Measurements from ENCODE around the gene PLEK. TPM values are rescaled to one million over a fixed set of nuclear protein-coding genes. Genes with fewer than 3 reads are reported as not detected.

The PLEK gene
- total RNA-seq, 4 donors from 2014 or later, result 0.34 to 8.2 (median 3.4) TPM

DNA sequence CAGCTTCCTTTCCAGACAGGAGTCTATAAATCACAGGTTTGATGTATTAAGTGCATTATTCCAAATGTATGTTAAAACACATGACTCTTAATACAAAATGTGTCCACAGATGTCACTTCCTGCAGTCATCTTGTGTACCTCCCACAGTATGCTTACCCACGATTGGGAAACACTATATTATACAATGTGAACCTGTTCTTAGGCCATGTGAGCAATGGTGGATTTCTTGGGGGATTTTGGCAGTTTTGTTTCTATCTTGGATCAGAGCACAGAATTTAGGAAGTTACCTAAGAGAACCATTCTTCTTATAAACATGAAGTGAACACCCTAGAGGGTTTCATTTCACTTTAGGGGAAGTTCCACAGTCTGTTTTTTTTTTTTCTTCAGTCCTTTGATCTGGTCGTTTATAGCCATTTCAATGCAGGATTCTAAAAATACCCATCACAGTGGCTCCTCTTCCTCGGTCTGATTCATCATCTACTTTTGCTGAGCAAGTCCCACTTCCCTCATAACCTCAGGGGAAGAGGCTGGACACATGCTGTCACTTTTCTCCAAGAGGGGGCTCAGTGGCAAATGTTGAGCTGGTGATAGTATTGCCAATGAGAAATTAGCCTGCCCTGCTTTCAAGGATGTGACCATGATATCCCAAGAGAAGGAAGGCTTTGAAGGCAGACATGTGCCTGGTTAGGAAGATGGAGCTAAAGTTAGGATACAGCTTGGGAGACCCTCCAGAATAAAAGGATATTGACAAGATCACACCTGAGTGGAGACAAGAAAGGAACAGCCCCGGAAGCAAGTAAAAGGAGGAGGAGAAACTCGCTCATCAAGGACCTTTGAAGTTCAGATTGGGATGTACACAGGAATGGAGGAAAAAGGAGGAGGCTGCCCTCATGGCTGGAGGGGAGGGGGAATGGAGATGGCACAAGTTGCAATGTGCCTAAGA, 22.6 kb downstream of the PLEK start:
- TF ChIP-seq POLR2A (IDR thresholded peaks at IDR 0.05), result no peak
- TF ChIP-seq, protein P1, sequence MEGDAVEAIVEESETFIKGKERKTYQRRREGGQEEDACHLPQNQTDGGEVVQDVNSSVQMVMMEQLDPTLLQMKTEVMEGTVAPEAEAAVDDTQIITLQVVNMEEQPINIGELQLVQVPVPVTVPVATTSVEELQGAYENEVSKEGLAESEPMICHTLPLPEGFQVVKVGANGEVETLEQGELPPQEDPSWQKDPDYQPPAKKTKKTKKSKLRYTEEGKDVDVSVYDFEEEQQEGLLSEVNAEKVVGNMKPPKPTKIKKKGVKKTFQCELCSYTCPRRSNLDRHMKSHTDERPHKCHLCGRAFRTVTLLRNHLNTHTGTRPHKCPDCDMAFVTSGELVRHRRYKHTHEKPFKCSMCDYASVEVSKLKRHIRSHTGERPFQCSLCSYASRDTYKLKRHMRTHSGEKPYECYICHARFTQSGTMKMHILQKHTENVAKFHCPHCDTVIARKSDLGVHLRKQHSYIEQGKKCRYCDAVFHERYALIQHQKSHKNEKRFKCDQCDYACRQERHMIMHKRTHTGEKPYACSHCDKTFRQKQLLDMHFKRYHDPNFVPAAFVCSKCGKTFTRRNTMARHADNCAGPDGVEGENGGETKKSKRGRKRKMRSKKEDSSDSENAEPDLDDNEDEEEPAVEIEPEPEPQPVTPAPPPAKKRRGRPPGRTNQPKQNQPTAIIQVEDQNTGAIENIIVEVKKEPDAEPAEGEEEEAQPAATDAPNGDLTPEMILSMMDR (IDR thresholded peaks at IDR 0.05), result no peak
- Histone ChIP-seq H3K36me3 (no peaks in the 10 kb centered on the region), H3K27ac (peak overlapping the region in 1 of 4 donors; percentile 3), H3K4me1 (peaks cover 4 to 45% (median 15%) of the 10 kb centered on the region in 3 donors), H3K27me3 (no peaks in the 10 kb centered on the region), H3K4me3 (no peak overlapping the region), H3K9me3 (no peaks in the 10 kb centered on the region)
- intact Hi-C loops (cut with DNase I), result no loop called here
- no peak for DNase-seq
- 41 to 44% methylated on average over 5 of the region's 5 CpGs for WGBS, 2 donors

DNA sequence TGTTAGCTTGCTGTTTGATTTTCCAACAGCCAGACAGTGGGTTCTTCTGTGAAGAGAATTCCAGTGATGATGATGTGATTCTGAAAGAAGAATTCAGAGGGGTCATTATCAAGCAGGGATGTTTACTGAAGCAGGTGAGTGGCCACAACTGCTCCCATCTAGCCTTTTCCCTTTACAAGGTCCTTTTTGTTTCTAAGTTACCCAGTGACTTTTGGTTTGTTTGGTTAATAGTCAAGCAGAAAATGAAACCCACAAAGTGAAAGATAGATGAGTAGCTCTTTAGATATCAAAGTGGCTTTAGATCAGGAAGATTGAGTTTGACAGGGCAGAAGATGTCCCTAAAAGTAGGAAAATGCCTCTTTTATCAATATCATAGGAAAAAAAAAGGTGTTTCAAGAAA, 23.3 kb downstream of the PLEK start:
- no peaks in the 10 kb centered on the region for H3K27me3 ChIP-seq
- DNase-seq, result no peak
- H3K9me3 ChIP-seq, result no peaks in the 10 kb centered on the region
- no peaks in the 10 kb centered on the region for H3K36me3 ChIP-seq
- TF ChIP-seq, protein P1 (IDR thresholded peaks at IDR 0.05), result no peak
- no peak for TF ChIP-seq POLR2A (IDR thresholded peaks at IDR 0.05)
- no peak overlapping the region for H3K27ac ChIP-seq
- intact Hi-C loops (cut with DNase I), result no loop called here
- no peak overlapping the region for H3K4me3 ChIP-seq
- H3K4me1 ChIP-seq, result peaks cover 4 to 45% (median 15%) of the 10 kb centered on the region in 3 donors

- 67% methylated on average over 1 of the region's 1 CpG for WGBS, 2 donors
- Histone ChIP-seq H3K27ac (no peak overlapping the region), H3K9me3 (no peaks in the 10 kb centered on the region), H3K36me3 (no peaks in the 10 kb centered on the region), H3K4me3 (no peak overlapping the region), H3K27me3 (no peaks in the 10 kb centered on the region), H3K4me1 (peaks cover 4 to 45% (median 15%) of the 10 kb centered on the region in 3 donors)
- intact Hi-C loops (cut with DNase I), result no loop called here
- TF ChIP-seq, protein P1 (IDR thresholded peaks at IDR 0.05), result no peak
- no peak for TF ChIP-seq POLR2A (IDR thresholded peaks at IDR 0.05)
- no peak for DNase-seq
Measured at GRCh38 chr2:68388772-68389171, 23.7 kb downstream of the PLEK start.

DNA sequence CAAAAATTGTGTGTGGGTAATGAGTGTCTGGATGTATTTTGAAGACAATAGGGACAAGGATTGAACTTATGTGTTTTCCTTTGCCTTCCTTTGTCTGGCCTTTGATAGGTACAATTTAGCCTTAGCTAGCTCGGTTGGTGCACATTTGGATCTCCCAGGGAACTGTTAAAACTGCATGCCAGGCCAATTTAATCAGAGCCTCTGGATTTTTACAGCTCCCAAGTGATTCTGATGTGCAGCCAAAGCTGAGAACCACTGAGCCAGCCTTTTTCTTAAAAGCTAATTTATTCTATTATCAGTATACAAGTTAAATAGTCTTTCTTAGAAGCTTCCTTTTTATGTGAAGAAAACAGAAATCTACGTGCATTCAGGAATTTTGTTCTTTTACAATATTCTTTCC, 25.0 kb downstream of the PLEK start:
- peaks cover 4 to 45% (median 15%) of the 10 kb centered on the region in 3 donors for H3K4me1 ChIP-seq
- no peak overlapping the region for H3K27ac ChIP-seq
- intact Hi-C loops (cut with DNase I), result no loop called here
- TF ChIP-seq, protein P1 (IDR thresholded peaks at IDR 0.05), result no peak
- TF ChIP-seq POLR2A (IDR thresholded peaks at IDR 0.05), result no peak
- 41 to 55% methylated on average over 2 of the region's 2 CpGs for WGBS, 2 donors
- no peak for DNase-seq
- no peaks in the 10 kb centered on the region for H3K9me3 ChIP-seq
- H3K36me3 ChIP-seq, result no peaks in the 10 kb centered on the region
- H3K4me3 ChIP-seq, result no peak overlapping the region
- H3K27me3 ChIP-seq, result no peaks in the 10 kb centered on the region

DNA sequence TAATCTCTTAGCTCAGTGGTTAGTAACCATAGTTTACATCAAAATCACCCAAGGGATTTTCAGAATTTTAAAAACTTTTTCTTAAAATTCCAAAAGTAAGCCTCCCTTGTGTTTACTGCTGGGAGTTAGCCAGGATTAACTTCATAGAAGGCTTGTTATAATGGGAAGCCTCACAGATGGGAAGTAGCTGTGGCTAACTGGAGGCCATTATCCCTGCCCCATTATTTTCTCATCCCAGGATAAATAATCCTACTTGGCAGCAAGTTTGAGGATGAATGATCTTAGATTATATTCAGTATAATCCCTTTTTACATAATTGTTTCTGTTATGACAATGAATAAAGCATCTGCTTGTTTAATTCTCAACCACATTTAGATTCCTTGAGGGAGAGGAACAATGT, 25.5 kb downstream of the PLEK start:
- peak overlapping the region in 1 of 4 donors; percentile 25 for H3K27ac ChIP-seq

More for the DNA sequence above, 25.5 kb downstream of the PLEK start:
- Histone ChIP-seq H3K27me3 (no peaks in the 10 kb centered on the region), H3K4me3 (no peak overlapping the region), H3K36me3 (no peaks in the 10 kb centered on the region), H3K4me1 (peaks cover 4 to 45% (median 15%) of the 10 kb centered on the region in 3 donors), H3K9me3 (no peaks in the 10 kb centered on the region)
- TF ChIP-seq, protein P1 (IDR thresholded peaks at IDR 0.05), result no peak
- no peak for TF ChIP-seq POLR2A (IDR thresholded peaks at IDR 0.05)
- intact Hi-C loops (cut with DNase I), result no loop called here
- no peak for DNase-seq
